Right renal cortex interstitium (tissue), 3 donors: Measurements from ENCODE around the gene COBLL1. TPM values are rescaled to one million over a fixed set of nuclear protein-coding genes. Genes with fewer than 3 reads are reported as not detected.

Experiments used
- DNase-seq, 3 donors: peaks; one replicate each; pipeline ENCODE4 v3.0.0-alpha.2; 2013; ENCODE audit warnings: low read depth in 3 of 3, low spot score in 2 of 3
- polyA plus RNA-seq, 3 donors: library from polyadenylated mRNA; unstranded; fragments of 120-200 nt; gene quantifications; one replicate each; pipeline ENCODE4 v1.2.1, GENCODE V29; 2013; ENCODE audit not compliant: insufficient read length in 3 of 3

COBLL1 gene
- polyA plus RNA-seq, 3 donors = 117 to 135 (median 135) TPM

GRCh38 chr2:164760179-164760578 lies 81.4 kb downstream of the COBLL1 start:
- no peak for DNase-seq

DNA sequence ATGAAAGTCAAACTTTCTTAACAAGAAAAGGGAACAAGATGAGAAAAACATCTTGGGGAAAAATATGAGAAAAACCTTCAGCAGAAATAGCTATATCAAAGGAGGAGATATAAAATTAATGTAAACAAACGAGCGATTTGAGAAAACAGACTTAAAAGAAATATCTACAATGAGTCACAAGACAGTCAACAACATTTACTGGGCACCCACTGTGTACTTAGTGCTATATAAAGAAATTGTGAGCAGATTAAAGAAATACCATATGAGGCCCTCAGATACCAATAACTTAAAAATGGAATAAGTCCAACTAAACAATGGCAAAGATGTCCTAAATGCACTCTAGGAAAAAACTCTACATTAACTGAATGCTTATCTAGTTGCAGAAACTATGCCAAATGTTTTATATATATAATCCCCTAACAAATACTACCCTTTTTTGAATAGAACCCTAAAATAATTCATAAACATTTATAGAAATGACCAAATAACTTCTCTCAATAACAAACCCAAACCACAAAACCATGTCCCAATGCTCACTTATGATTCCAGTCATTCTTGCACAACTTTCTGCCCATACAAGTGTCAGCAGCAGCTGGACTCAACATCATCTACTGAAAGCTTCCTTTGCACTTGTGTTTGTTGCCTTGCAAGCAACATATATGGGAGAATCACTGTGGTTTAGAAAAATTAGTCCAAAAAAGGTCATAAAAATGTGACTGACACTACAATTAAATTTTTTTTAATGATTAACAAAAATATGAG lies 83.5 kb downstream of the COBLL1 start:
- DNase-seq = no peak

- no peak for DNase-seq
Measured at GRCh38 chr2:164756773-164757172, 84.8 kb downstream of the COBLL1 start.

- no peak for DNase-seq
Measured at GRCh38 chr2:164755952-164756351, 85.7 kb downstream of the COBLL1 start.

GRCh38 chr2:164754157-164755093 lies 87.2 kb downstream of the COBLL1 start:
- DNase-seq = no peak

DNA sequence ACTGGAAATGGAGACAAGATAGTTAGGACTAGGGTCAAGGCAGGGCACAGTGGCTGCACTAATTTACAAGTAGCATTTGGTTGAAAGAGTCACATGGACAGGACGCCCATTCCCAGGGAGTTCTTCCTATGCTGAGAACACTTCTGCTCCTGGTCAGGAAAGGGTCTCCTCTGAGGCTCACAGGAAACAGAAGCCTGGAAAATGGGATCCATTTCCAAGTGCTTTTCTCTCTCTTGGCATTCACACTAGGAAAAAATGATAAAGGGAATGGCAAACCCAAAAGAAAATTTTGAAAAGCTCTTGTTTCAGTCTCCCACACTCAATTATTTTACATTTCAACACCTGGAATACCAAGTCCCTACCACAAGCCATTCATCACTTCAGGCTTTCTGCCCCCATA lies 88.7 kb downstream of the COBLL1 start:
- DNase-seq = no peak

DNA sequence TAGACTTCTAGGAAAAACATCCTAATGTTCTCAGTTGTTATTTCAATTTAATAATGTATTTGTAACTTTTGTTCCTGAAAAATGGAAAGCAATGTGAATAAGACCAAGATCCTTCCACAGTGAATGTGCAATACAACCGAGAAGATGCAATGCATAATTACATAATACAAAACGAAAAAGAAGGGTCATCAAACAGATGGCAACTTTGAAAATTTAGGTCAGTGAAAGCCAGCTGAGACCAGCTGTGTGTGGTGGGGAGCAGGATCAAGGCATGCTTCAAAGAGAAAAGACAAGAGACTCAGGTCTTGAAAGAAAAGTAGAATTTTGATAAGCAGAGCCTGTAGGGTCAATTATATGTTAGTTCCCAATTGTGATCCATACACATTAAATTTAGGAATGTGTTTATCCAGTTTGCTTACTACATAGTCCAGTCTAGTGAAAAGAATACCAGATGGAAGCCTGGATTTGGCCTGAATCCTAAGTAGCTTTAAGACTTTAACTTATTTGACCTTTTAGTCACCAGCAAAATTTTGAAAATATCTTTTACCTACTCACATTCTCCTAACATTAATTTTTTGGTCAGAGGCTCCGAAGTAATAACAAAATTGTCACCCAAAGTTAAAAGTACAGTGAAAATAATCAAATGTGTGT lies 93.7 kb downstream of the COBLL1 start:
- no peak for DNase-seq

- DNase-seq = no peak
Measured at GRCh38 chr2:164747140-164747539, 94.5 kb downstream of the COBLL1 start.

DNA sequence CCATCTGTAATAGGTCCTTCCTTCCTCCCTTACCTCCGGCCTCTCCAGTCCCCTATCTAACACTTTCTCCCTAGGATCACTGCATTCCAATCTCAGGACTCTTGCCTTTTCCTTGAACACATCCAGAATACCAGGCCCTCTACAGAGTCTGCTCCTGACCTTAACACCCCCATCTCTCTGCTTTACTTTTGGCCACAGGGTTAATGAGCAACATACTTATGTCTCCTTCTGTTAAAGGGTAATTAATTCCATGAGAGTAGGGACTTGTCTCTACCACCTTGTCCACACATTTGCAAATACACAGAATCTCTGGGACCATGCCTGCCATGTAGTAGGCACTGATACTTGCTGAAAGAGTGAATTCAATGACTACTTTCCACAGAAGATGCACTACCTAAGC lies 94.9 kb downstream of the COBLL1 start:
- no peak for DNase-seq

- no peak for DNase-seq
Measured at GRCh38 chr2:164745012-164745797, 96.4 kb downstream of the COBLL1 start.

DNA sequence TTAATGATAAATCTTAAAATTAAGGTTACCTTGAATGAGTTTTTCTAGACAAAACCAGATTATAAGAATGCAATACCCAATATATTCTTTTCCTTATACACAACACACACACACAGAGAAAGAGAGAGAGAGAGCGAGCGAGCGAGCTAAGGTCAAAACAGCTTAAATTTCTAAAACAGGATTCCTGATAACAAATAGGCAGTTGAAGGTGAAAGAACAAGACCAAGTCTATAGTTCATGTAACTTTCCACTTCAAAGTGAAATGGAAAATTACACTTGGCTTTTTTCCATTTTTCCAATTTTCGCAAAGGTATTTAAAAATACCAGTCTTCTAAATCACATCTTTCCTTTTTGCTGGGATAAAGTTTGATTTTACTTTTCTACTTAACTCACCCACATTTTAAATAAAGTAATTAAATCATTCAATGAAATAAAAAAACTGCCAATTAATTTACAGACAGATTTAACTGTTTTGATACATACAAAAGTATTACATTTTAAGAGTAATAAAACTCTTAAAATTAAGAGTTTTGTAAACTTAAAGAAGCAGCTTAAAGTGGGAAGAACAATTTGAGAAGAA lies 98.8 kb downstream of the COBLL1 start:
- no peak for DNase-seq

- DNase-seq = no peak
Measured at GRCh38 chr2:164739966-164740365, 101.7 kb downstream of the COBLL1 start.

- DNase-seq = peak; percentile 40 to 56 (median 48)
Measured at GRCh38 chr2:164737612-164738081, 104.0 kb downstream of the COBLL1 start.

DNA sequence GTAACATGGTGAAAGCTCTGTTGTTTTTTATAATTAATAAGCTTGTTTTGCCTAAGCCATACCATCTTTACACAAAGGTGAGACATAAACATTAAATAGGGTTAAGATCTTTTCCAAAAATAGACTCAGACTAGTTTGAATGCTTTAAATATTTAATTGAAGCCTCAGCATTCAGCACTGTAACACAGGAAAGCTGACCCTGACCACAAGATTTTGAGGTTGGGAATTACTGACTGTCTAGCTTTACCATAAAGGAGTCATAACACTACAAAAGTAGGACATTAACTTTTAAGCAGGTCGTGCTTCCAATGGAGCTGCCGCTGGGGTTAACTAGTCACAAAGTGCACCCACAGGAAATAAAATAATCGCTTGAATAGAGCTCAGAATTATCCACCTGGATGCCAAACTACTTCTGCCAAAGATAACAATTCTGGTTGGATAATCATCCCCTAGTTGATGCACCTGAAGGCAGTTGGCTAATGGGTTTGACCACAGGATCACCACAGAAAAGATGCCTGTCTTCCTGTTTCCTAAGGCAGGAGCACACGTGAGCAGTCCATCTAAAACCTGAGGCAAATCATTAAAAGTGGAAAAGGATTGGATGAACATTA lies 106.2 kb downstream of the COBLL1 start:
- DNase-seq = no peak

GRCh38 chr2:164734196-164734595 lies 107.4 kb downstream of the COBLL1 start:
- no peak for DNase-seq

DNA sequence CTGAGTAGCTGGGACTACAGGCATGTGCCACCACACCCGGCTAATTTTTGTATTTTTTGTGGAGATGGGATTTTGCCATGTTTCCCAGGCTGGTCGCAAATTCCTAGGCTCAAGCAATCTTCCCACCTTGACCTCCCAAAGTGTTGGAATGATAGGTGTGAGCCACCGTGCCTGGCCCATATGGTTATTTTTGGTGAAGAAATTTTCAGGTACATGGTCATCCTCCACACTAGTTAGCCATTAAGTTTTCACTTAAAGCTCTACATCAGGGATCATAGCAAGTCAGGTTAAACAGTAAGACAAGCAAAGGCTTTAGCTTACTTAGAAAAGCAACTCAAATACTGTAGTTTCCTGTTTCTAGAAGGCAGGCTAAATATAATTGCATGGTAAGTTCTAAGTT lies 116.1 kb downstream of the COBLL1 start:
- DNase-seq = no peak

- no peak for DNase-seq
Measured at GRCh38 chr2:164722616-164723338, 118.8 kb downstream of the COBLL1 start.

DNA sequence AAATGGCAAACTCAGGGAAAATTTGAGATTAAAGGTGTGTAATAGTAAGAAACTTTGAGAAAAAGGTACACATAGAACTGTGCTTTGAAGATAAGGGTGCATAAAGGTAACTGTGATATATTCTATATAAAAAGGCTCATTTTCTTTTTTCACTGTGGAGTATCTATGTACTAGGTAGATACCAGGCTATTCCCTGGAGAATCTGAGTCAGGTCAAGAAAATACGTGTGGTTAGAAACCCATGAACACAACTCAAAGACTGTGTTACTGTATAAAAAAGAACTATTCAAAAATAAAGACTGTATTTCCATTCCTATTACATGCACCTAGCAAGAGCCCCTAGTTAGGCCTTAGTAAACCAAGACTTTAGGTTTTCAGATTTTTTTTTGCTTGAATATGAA lies 120.2 kb downstream of the COBLL1 start:
- DNase-seq = no peak
